GM21786 (cell line): ENCODE measurements around the gene SEC23IP.
"Not testable (repeated sequence)": the region's sequence is repeated elsewhere in the genome, so short reads cannot be mapped to it uniquely, and the experiment has no call there.

ENCODE experiments used
- ATAC-seq: cut with Tn5 transposase; IDR thresholded peaks from one replicate; pipeline ENCODE4 v1.9.1; 2021; ENCODE audit not compliant: unreplicated experiment

Gene SEC23IP

DNA sequence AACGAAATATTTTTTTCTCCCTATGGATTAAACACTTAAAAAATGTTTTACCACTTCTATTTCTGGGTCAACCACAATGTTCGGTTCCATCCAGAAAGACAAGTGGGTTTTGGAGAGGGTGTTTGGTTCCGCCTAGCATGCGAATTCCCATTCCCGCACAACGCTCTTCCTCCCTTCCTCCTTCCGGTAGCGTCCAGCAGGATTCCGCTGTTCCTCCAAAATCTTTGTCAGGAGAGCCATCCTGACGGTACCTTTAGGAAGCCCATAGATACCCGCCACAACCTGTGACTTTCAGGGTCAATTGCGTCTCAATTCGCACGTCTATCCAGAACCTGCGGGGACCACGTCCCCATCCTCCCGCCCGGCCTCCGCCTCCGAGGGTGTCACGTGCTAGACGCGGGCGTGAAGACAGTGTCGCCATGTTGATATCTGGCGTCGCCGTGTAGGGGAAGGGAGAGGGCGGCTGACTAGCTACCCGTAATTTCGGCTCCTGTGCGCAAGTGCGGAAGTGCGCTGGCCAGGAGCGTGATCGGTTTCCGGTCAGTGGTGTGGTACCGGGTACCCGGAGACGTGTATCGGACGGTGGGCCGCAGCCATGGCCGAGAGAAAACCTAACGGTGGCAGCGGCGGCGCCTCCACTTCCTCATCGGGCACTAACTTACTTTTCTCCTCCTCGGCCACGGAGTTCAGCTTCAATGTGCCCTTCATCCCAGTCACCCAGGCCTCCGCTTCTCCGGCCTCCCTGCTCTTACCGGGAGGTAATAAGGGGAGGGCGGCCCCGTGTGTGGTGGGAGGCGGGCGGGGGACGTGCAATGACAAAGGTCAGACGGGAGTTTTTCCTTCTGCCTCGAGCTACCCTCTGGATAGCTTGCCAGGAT, at the start of gene SEC23IP:
TSS of gene SEC23IP (plus strand) at position 543 of the 878 bp plus-strand sequence. CDS start at position 596, 53 bp downstream.
- peak; percentile 99 for ATAC-seq

DNA sequence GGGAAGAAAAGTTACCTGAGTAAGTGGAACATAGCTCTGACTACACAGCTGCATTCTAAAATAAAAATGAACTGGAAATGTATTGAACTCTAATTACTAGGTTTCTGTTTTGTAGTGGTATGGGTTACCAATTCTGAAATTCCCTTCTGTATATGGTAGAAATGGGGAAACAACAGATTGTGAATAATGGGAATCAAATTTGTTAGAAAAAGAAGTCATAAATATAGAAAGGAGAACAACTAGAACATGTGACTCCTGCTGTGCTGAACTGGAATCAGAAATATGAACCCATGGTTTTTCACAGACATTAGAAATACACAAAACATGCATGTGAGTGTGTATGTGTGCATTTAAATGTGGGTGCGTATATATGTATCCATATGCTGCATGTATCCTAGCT, 46.9 kb upstream of the SEC23IP start:
- no peak for ATAC-seq

DNA sequence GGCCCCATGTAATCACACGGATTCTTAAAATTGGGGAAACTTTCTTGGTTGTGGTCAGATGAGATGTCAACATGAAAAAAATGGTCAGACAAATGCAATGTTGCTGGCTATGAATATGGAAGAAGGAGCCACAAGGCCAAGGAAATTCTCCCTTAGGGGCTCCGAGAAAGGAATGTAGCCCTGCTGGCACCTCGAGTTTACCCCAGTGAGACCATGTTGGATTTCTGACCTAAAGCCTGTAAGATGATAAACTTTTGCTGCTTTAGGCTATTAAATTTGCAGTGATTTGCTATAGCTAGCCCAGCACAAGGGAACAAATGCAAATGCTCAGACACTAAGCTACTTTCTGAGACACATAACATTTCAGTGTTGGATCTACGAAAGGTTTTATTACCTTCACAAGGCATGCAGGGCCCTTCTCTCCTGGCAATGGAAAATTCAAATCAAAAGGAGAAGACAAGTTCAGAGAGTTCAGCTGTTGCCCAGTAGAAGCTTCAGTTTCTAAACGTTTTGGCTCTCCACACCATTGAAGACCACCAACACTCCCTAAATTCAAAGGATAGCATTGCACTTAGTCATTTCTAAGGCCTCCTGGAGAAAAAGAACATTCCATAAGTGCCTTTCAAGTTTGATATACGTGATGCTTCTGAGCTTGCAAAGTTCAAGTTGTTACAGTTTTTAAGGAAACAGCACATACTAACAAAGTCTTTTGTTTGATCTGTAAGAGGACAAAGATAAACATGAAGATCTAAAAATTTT, 43.3 kb upstream of the SEC23IP start:
- no peak for ATAC-seq

DNA sequence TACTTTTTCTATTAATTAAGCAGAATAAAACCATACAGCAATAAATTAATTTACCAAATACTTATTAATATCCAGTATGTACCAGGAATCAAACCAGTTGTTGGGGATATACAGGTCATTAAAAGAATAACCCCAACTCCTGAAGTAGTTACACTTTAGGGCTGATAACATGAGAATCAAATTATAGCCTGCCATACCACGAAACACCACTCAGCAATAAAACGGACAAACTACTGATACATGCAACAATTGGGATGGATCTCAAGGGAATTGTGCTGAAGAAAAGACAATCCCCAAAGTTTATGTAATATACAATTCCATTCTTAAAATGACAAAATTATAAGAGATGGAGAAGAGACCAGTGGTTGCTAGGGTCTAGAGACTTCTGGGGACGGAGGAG, 42.6 kb upstream of the SEC23IP start:
- ATAC-seq: no peak

DNA sequence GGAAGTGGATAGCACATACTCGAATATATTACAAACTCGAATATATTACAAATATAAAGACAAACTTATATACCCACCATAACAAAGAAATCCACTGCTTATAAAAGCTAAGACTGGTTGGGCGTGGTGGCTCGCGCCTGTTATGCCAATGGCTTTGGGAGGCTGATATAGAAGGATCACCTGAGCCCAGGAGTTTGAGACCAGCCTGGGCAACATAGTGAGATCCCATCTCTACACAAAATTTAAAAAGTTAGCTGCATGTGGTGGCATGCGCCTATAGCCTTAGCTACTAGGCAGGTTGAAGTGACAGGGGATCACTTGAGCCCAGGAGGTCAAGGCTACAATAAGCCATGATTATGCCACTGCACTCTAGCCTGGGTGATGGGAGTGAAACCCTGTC, 40.3 kb upstream of the SEC23IP start:
- ATAC-seq: no peak

DNA sequence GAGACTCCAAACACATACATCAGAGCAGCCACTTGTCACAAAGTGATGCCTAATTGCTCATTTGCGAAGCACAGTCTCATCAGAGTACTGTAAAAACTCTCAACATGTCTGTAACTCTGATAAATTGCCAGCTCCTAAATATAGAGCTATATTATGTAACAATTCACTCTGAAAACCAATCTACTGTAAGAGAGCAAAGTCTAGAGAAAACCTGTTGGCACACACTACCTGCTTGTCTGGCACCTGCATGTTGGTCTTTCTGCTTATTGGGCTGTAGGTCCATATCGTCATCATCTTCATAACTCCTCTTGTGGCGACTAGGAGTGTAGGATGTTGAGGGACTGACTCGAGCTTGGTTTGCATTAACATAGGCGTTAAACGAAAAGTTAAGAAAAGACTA, 39.7 kb upstream of the SEC23IP start:
- no peak for ATAC-seq

DNA sequence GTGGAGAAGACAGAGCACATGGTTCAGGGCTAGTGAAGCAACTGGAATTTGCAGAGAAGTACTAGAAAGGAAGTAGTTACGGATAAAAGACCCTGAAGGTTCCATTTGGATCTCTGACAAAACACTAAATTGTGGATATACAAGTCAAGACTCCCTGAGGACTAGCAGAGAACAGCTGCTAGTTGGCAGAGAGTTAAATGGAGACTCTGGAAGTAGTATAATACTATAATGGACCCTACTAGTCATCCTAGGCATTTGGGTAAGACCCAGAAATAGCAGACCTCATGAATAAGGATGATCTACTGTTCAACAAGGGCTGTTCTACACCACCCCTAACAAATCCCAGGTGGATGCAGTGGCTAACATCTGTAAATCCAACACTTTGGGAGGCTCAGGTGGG, 39.0 kb upstream of the SEC23IP start:
- no peak for ATAC-seq

DNA sequence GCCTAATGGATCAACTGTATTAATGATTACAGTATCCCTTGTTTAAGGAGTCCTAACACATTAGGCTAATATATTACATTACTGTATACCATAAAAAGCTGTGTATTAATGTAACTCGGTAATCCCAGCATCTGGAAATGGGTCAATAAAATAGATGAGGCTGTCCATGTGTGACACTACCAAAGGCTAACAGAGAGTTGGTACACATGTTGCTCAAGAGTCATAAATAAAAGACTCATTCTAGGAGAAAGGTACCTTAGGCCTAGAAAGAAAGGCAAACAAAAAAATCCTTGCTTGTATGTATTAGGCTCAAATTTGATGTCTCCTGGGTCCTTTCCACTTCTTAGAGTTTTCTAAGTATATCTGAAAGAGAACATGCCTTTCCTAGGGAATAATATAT, 34.5 kb upstream of the SEC23IP start:
- ATAC-seq: no peak

DNA sequence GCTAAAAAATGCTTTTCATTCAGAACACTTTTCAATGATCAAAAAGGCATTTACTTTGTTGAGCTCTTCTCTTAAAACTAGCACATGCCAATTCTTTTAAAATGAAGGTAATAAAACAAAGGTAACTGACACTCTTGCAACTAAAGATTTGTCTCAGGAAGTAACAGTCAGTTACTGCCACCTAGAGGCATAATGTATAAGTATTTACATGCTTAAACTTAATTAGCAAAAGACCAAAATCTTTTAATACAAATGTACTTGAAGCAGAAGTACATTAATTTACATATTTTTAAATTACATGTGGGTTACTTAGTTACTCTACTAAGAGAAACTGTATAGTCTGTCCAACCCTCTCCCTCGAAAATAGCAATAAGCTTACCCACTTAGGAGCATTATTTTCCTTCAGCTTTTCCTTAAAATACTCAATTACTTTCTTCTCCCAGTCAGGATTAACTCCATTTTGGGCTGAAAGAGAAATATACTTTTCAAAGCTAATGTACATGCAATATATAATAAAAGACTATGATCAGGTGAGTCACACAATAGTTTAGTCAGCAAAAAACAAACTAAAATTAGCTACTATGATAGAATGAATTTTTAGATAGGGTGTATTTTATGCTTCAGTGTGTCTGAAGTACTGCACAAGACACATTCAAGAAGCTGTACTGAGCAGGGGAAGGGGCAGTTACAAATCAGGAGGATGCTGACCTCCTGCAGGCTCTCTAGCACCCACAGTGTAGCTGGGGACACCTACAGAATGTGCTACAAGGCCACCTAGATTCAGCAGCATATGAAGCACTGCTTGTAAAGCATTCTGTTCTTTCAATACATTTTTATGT, 32.9 kb upstream of the SEC23IP start:
- peak; percentile 42 for ATAC-seq

DNA sequence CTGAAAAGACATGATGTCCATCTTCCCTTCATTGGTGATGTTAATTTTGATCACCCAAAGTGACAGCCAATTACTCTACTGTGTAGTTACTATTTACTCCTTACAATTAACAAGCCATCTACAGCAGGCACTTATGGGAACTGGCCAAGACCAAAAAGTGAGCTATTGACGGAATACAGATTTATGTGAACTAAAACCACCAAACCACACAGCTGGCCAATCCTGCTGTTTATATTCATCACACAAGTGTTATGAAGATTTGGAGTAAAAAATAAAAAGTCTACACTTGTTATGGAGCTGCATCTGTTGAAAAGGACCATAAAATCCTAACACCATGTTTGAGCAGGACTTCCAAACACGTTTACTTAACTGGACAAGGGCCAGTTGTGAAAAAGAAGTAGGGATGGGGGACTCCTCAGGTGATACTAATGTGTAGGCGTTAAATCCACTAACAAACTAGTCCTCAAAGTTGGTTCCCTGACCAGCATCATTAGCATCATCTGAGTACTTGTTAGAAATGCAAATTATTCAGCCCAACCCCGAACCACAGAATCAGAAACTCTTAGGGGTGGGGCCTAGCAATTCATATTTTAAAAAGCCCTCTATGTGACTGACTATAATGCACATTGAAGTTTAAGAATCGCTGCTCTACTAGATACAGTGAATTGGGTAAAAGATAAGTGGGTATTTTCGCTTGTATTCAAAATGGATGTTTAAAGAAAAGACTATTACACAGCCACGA, 31.5 kb upstream of the SEC23IP start:
- no peak for ATAC-seq

DNA sequence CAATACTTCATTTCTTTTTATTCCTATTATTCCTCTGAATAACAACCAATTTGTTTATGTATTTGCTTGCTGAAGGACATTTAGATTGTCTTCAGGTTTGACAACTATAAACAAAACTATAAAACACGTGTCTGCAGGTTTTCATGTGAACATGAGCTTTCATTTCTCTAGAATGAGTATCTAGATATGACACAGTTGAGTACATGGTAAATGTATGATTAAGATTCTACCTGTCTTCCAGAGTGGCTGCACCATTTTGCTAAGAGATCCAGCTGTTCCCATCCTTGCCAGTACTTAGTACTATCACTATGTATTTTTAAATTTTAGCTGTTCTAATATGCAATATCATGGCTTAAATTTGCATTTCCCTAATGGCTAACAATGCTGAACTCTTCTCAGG, 30.0 kb upstream of the SEC23IP start:
- ATAC-seq: no peak

DNA sequence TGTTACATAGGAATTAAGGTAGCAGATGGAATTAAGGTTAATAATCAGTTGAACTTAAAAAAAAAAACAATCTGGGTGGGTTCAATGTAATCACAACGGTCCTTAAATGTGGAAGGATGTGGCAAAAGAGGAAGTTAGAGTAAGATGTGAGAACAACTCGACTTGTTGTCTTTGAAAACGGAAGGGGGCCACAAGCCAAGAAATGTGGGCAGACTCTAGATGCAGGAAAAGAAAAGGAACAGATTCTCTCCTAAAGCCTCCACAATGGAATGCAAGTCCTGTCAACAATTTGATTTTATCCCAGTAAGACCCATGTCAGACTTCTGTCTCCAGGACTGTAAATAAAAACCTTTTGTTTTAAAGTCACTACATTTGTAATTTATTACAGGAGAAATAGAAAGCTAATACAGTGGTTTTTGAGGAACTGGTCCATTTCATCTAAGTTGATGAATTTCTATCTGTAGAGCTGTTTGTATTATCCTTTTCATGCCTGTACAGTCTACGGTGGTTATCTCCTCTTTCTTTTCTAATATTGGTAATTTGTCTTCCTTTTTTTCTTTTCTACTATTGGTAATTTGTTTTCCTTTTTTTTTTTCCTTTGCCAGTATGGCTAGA, 28.5 kb upstream of the SEC23IP start:
- no peak for ATAC-seq

DNA sequence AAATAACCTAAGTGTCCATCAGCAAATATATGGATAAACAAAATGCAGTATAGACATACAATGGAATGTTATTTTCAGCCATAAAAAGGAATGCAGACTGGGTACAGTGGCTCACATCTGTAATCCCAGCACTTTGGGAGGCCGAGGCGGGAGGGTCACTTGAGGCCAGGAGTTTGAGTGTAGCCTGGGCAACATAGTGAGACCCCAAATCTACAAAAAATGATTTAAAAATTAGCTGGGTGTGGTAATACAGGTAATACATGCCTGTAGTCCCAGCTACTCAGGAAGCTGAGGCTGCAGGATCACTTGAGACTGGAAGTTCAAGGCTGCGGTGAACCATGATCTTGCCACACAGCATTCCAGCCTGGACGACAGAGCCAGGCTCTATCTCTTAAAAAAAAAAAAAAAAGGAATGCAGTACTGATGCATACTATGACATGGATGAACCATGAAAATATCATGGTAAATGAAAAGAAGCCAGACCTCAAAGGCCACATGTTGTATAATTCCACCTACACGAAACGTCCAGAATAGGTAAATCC, 26.8 kb upstream of the SEC23IP start:
- no peak for ATAC-seq

DNA sequence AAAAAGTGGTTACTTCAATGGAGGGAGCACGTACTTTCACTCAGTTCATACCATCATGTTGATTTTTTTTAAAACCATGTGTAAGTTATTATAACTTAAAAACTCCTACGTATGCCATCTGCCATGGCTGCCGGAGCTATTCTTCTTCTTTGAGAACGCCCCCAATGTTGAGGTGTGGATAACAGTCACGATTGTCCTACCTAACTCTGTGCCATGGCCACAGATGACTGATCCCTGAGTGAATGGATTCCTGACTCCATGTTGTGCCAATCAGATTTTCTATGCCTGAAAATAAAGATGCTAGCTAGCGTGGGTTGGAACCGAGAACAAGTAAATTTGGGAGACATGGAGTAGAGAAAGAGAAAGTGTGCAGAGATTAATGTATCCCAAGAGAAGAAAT, 25.2 kb upstream of the SEC23IP start:
- no peak for ATAC-seq

DNA sequence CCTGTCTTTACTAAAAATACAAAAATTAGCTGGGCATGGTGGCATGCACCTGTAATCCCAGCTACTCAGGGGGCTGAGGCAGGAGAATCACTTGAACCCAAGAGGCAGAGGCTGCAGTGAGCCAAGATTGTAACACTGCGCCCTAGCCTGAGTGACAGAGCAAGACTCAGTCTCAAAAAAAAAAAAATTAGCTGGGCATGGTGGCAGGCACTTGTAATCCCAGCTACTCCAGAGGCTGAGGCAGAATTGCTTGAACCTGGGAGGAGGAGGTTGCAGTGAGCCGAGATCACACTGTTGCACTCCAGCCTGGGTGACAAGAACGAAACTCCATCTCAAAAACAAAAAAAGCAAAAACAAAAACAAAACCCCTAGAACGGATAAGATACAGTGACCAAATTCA, 23.1 kb upstream of the SEC23IP start:
- ATAC-seq: not testable (repeated sequence)

DNA sequence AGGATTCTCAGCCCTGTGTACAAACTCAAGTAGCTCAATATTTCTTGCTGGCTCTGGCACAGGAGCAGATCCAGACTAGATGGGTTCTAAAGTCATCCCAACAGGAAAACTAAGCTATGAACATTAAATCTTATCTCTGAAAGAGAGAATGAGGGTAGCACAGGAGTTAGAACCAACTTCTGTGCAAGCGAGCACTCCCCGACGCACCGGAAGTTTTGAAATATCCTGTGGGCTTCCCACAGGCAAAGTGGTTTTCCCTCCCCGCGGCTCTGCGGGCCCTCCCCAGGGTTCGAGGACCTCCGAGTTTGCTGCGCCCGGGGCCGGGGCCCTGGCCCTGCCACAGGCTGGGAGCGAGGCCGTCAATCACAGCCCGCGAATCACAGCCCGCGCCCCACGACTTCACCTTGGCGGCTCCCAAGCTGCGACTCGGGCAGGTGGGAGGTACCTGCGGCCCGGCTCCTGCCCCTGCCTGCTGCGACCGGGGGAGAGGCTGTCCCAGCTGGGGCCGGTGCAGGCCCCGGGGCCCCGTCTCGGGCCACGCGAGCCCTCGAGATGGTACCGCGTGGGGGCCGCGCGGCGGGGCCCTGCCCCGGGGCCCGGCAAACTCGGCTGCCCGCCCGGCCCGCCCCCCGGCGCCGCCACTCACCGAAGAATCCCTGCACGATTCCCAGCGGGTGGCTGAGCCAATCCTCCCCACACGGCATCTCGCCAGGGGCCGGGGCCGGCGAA, 20.5 kb upstream of the SEC23IP start:
- peak; percentile 34 for ATAC-seq

DNA sequence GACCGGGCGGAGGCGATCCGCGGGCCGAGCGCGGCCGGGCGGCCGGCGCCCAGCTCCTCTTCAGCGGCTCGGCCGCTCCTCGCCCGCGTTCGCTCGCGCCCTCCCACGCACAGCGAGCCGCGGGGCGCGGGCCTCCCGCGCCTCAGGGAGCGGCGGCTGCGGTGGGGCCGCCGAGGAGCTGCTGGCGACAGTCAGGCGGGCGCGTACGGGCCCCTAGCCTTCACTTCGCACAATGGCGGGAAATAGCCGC, 20.0 kb upstream of the SEC23IP start, which contains the start of gene MCMBP:
TSS of gene MCMBP (minus strand) at position 234 of the 250 bp plus-strand sequence. CDS start 259 bp downstream, outside the sequence.
- peak; percentile 15 for ATAC-seq

DNA sequence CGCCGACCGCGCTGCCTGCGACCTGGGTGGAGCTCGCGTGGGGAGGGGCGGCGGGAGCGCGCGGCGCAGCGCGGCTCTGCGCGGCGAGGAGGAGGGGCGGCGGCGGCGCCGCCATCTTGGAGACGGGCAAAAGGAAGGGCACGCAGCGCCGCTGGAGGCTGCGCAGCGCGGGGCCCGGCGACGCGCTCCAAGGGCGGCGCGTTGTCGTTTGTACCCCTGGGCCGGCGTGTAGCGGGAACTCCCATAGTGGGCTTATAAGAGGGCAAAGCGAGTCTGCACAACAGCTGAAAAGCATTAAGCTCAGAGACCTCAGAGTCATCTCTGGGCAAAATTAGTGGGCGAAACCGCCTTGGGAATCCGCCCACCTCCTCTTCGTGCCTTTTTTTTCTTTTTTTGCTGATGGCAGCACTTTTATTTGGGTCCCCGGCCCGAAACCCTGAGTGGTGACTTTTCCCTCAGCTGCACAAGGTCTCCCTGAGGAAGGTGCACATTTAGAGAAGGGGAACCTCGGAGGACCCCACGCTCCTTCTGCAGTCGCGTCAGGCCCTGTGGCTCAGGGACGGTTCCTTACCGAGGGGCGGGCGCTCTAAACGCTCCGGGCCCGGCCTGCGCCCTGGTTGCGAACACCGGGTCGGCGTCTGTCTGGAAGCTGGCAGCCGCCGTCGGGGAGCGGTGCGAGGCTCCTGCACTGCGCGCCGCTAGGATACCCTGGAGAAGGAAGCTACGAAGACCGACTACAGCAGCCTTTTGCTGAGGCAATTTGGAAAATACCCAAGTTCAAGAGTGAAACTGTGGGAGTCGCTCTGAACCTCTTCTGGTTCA, 19.5 kb upstream of the SEC23IP start:
- peak; percentile 87 for ATAC-seq

DNA sequence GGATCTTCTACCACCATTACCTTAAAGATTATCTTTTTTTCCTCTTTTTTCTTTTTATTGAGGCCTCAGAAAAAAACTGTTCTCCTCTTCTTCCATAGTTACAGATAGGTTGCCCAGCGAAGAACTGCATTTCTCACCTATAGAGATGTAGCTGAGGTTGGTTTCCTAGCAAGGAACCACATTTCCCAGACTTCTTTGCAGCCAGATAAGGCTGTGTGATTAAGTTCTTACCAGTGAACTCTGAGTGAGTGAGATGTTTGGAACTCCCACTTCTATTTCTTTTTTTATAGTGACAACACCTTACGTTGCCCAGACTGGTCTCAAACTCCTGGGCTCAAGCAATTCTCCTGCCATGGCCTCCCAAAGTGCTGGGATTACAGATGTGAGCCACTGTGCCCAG, 14.0 kb upstream of the SEC23IP start:
- no peak for ATAC-seq
